Gastroesophageal sphincter (tissue), 3 donors: ENCODE data around the gene NUP205.

ENCODE experiments used
- CTCF ChIP-seq, 4 experiments: fragments of 200-600 bp in 2 of 4; fragments of 450-650 bp in 2 of 4; sonication (generic) in 1 of 4; IDR thresholded peaks; one replicate each; pipeline ENCODE4 v1.5.1; 2017 to 2019; ENCODE audit warnings: antibody characterized with exemption in 4 of 4, mild to moderate bottlenecking in 2 of 4, moderate library complexity in 2 of 4
- EP300 ChIP-seq: sonication (generic); formaldehyde crosslinking; IDR thresholded peaks from one replicate; pipeline ENCODE4 v1.6.1; 2017; ENCODE audit warnings: antibody characterized with exemption, mild to moderate bottlenecking
- POLR2A ChIP-seq, 2 donors: fragments of 450-650 bp; IDR thresholded peaks; one replicate each; pipeline ENCODE4 v1.6.1; 2017; ENCODE audit warnings: antibody characterized with exemption in 2 of 2, mild to moderate bottlenecking in 2 of 2, moderate library complexity in 1 of 2
- POLR2AphosphoS5 ChIP-seq: sonication (generic); formaldehyde crosslinking; IDR thresholded peaks from one replicate; pipeline ENCODE4 v1.6.1; 2017; ENCODE audit warnings: antibody characterized with exemption

DNA sequence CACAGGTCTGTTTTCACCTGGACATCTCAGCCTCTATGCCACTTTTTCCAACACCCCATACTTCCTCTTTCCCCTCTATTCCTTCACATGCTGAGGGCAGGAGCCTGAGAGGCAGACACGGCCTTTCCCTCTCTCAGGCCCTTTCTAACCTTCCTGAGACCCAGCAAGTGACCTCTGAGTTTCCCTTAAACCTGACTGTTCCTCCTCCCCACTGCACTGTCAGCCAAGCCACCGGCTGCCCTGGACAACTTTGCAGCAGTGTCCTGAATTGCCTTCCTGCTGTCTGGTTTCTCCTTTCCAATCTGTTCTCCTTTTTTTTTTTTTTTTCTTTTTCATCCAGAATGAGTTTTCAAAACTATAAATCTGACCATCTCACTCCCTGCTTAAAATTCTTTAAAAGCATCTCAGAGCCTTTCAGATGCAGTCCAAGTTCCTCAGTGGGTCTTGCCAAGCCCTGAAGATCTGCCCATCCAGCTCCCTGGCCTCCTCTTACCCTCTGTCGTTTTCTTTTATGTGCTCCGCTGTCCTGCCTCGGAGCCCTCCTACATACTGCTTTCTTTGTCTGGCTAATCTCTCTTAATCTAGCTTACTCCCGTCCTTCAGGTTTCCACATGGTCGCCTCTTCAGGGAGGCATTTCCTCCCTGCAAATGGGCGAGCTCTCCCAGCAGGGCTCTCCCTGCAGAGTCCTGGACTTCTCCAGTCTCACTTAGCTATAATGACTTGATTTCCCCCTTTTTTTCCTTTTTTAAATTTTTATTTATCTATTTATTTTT is 139.7 kb downstream of the NUP205 start:
- TF ChIP-seq CTCF (IDR thresholded peaks at IDR 0.05) (no peak), POLR2AphosphoS5 (no peak), EP300 (no peak), POLR2A (IDR thresholded peaks at IDR 0.05) (no peak)
